SK-N-SH treated with all-trans-retinoic acid at 6 μM for 48 hours (cell line): ENCODE measurements around the gene FAM163A.

Experiments
- CREB5 ChIP-seq: fragments of 250-450 bp; sonication (Bioruptor Pico); IDR thresholded peaks from 2 replicates; pipeline ENCODE4 v1.5.1; 2020; ENCODE audit warnings: low read depth, mild to moderate bottlenecking, moderate library complexity
- GLIS3 ChIP-seq: fragments of 250-450 bp; sonication (Bioruptor Pico); IDR thresholded peaks from 2 replicates; pipeline ENCODE4 v1.5.0; 2020; ENCODE audit warnings: mild to moderate bottlenecking, moderate library complexity
- PATZ1 ChIP-seq: fragments of 250-450 bp; sonication (Bioruptor Pico); IDR thresholded peaks from 2 replicates; pipeline ENCODE4 v1.8.0; 2020; ENCODE audit warnings: mild to moderate bottlenecking, moderate library complexity, borderline replicate concordance
- RARB ChIP-seq: fragments of 250-450 bp; sonication (Bioruptor Pico); IDR thresholded peaks from 2 replicates; pipeline ENCODE4 v1.8.0; 2021; ENCODE audit warnings: mild to moderate bottlenecking, moderate library complexity
- TCF4 ChIP-seq: fragments of 250-450 bp; sonication (Bioruptor Pico); IDR thresholded peaks from 2 replicates; pipeline ENCODE4 v1.8.0; 2021; ENCODE audit warnings: mild to moderate bottlenecking, moderate library complexity, borderline replicate concordance
- ZFP30 ChIP-seq: fragments of 450-650 bp; formaldehyde crosslinking; IDR thresholded peaks from 2 replicates; pipeline ENCODE4 v1.5.0; 2022; ENCODE audit warnings: mild to moderate bottlenecking, moderate library complexity
- ZNF70 ChIP-seq: fragments of 450-650 bp; formaldehyde crosslinking; IDR thresholded peaks from 2 replicates; pipeline ENCODE4 v1.5.0; 2020; ENCODE audit warnings: mild to moderate bottlenecking, moderate library complexity
- ZNF8 ChIP-seq: fragments of 450-650 bp; formaldehyde crosslinking; IDR thresholded peaks from 2 replicates; pipeline ENCODE4 v1.5.0; 2020; ENCODE audit warnings: mild to moderate bottlenecking, moderate library complexity

- TF ChIP-seq ZNF70 (CRISPR knock-in tag) (no peak), ZFP30 (no peak), RARB (CRISPR knock-in tag) (no peak), PATZ1 (CRISPR knock-in tag) (no peak), GLIS3 (CRISPR knock-in tag) (no peak), ZNF8 (no peak), TCF4 (no peak), CREB5 (CRISPR knock-in tag) (no peak)
Measured at GRCh38 chr1:179731643-179732042, 11.4 kb upstream of the FAM163A start.
